ENCODE measurements around the gene CST2. TPM values are rescaled to one million over a fixed set of nuclear protein-coding genes. Genes with fewer than 3 reads are reported as not detected.

Gene CST2
- not detected for total RNA-seq

GRCh38 chr20:23826541-23827021, at the start of gene CST2:
Gene CST2 (minus strand): TSS chr20:23826729. CDS start chr20:23826660, 69 bp downstream.
- Histone ChIP-seq H3K9me3 (no peaks in the 10 kb centered on the region), H3K4me3 (no peak within 1 kb of the TSS), H3K27ac (no peak within 1 kb of the TSS), H3K36me3 (no peaks in the 10 kb centered on the region), H3K27me3 (no peaks in the 10 kb centered on the region), H3K4me1 (no peaks in the 10 kb centered on the region)
- TF ChIP-seq CTCF (IDR thresholded peaks at IDR 0.05) = no peak
- DNase-seq (ENCODE audit: low spot score) = no peak

- no peak overlapping the region for H3K27ac ChIP-seq
- no peak overlapping the region for H3K4me3 ChIP-seq
- no peaks in the 10 kb centered on the region for H3K36me3 ChIP-seq
- no peak for DNase-seq (ENCODE audit: low spot score)
- peaks cover 0 to 3% of the 10 kb centered on the region in 2 donors for H3K27me3 ChIP-seq
- no peaks in the 10 kb centered on the region for H3K9me3 ChIP-seq
- no peaks in the 10 kb centered on the region for H3K4me1 ChIP-seq
- TF ChIP-seq CTCF (IDR thresholded peaks at IDR 0.05) = no peak
These were observed 49.2 kb upstream of the CST2 start for GRCh38 chr20:23875606-23876237.

GRCh38 chr20:23874747-23875146, 48.2 kb upstream of the CST2 start:
- DNase-seq (ENCODE audit: low spot score) = no peak
- H3K36me3 ChIP-seq = no peaks in the 10 kb centered on the region
- H3K27me3 ChIP-seq = peaks cover 0 to 3% of the 10 kb centered on the region in 2 donors
- H3K27ac ChIP-seq = no peak overlapping the region
- TF ChIP-seq CTCF (IDR thresholded peaks at IDR 0.05) = no peak
- H3K4me1 ChIP-seq = no peaks in the 10 kb centered on the region
- H3K9me3 ChIP-seq = no peaks in the 10 kb centered on the region
- no peak overlapping the region for H3K4me3 ChIP-seq

- Histone ChIP-seq H3K4me3 (no peak overlapping the region), H3K27ac (no peak overlapping the region), H3K27me3 (peaks cover 0 to 3% of the 10 kb centered on the region in 2 donors), H3K9me3 (no peaks in the 10 kb centered on the region), H3K36me3 (no peaks in the 10 kb centered on the region), H3K4me1 (no peaks in the 10 kb centered on the region)
- no peak for TF ChIP-seq CTCF (IDR thresholded peaks at IDR 0.05)
- DNase-seq (ENCODE audit: low spot score) = no peak
These were observed 47.0 kb upstream of the CST2 start for GRCh38 chr20:23873370-23874015.

GRCh38 chr20:23872065-23872464, 45.5 kb upstream of the CST2 start:
- Histone ChIP-seq H3K36me3 (no peaks in the 10 kb centered on the region), H3K27ac (no peak overlapping the region), H3K9me3 (no peaks in the 10 kb centered on the region), H3K4me1 (no peaks in the 10 kb centered on the region), H3K27me3 (peaks cover 0 to 3% of the 10 kb centered on the region in 2 donors), H3K4me3 (no peak overlapping the region)
- DNase-seq (ENCODE audit: low spot score) = no peak
- TF ChIP-seq CTCF (IDR thresholded peaks at IDR 0.05) = no peak
